ENCODE data around the gene EHMT1. TPM values are rescaled to one million over a fixed set of nuclear protein-coding genes. Genes with fewer than 3 reads are reported as not detected.

Gene EHMT1
- total RNA-seq, 1 donor, result 46.3 TPM

GRCh38 chr9:137688725-137689124 is 69.9 kb downstream of the EHMT1 start:
- H3K36me3 ChIP-seq (ENCODE audit: insufficient read depth, low read length), result no peaks in the 10 kb centered on the region

GRCh38 chr9:137689745-137690529 is 71.1 kb downstream of the EHMT1 start:
- H3K27me3 ChIP-seq (ENCODE audit: insufficient read depth, low read length), result no peaks in the 10 kb centered on the region
- no peak for TF ChIP-seq CTCF (IDR thresholded peaks at IDR 0.05; ENCODE audit: extremely low read depth, low read depth, low read length)
- H3K4me2 ChIP-seq (ENCODE audit: insufficient read depth, low read length), result peak overlapping the region; percentile 5
- H3K79me2 ChIP-seq (ENCODE audit: insufficient read depth, low read length), result peaks cover 79% of the 10 kb centered on the region
- H3K9me3 ChIP-seq (ENCODE audit: low read depth, low read length), result no peaks in the 10 kb centered on the region
- peak overlapping the region; percentile 94 for H3K27ac ChIP-seq (ENCODE audit: low read depth, low read length)
- DNase-seq (ENCODE audit: insufficient read length, low spot score, missing footprints), result peak; percentile 94
- peaks cover 28% of the 10 kb centered on the region for H3K4me1 ChIP-seq (ENCODE audit: insufficient read depth, low read length)
- H3K4me3 ChIP-seq (ENCODE audit: insufficient read depth, low read length), result no peak overlapping the region
- H3K36me3 ChIP-seq (ENCODE audit: insufficient read depth, low read length), result no peaks in the 10 kb centered on the region
- no peak overlapping the region for H2AFZ ChIP-seq (ENCODE audit: low read length)
- peaks cover 55% of the 10 kb centered on the region for H4K20me1 ChIP-seq (ENCODE audit: insufficient read depth, low read length)

More at GRCh38 chr9:137688725-137689124, 69.9 kb downstream of the EHMT1 start:
- no peaks in the 10 kb centered on the region for H3K27me3 ChIP-seq (ENCODE audit: insufficient read depth, low read length)
- peaks cover 28% of the 10 kb centered on the region for H3K4me1 ChIP-seq (ENCODE audit: insufficient read depth, low read length)
- no peak overlapping the region for H3K27ac ChIP-seq (ENCODE audit: low read depth, low read length)
- no peak overlapping the region for H2AFZ ChIP-seq (ENCODE audit: low read length)
- TF ChIP-seq CTCF (IDR thresholded peaks at IDR 0.05; ENCODE audit: extremely low read depth, low read depth, low read length), result no peak
- peak; percentile 27 for DNase-seq (ENCODE audit: insufficient read length, low spot score, missing footprints)
- H3K9me3 ChIP-seq (ENCODE audit: low read depth, low read length), result no peaks in the 10 kb centered on the region
- H4K20me1 ChIP-seq (ENCODE audit: insufficient read depth, low read length), result peaks cover 46% of the 10 kb centered on the region
- no peak overlapping the region for H3K4me2 ChIP-seq (ENCODE audit: insufficient read depth, low read length)
- peaks cover 79% of the 10 kb centered on the region for H3K79me2 ChIP-seq (ENCODE audit: insufficient read depth, low read length)
- no peak overlapping the region for H3K4me3 ChIP-seq (ENCODE audit: insufficient read depth, low read length)

- Histone ChIP-seq H3K36me3 (ENCODE audit: insufficient read depth, low read length) (no peaks in the 10 kb centered on the region), H3K9me3 (ENCODE audit: low read depth, low read length) (no peaks in the 10 kb centered on the region)
- no peak for DNase-seq (ENCODE audit: insufficient read length, low spot score, missing footprints)
These were observed 72.3 kb downstream of the EHMT1 start for GRCh38 chr9:137690930-137691645.

More at GRCh38 chr9:137690930-137691645, 72.3 kb downstream of the EHMT1 start:
- no peaks in the 10 kb centered on the region for H3K27me3 ChIP-seq (ENCODE audit: insufficient read depth, low read length)
- H3K79me2 ChIP-seq (ENCODE audit: insufficient read depth, low read length), result peaks cover 85% of the 10 kb centered on the region
- peaks cover 53% of the 10 kb centered on the region for H4K20me1 ChIP-seq (ENCODE audit: insufficient read depth, low read length)
- TF ChIP-seq CTCF (IDR thresholded peaks at IDR 0.05; ENCODE audit: extremely low read depth, low read depth, low read length), result no peak
- no peak overlapping the region for H3K4me3 ChIP-seq (ENCODE audit: insufficient read depth, low read length)
- peak overlapping the region; percentile 94 for H3K27ac ChIP-seq (ENCODE audit: low read depth, low read length)
- H3K4me1 ChIP-seq (ENCODE audit: insufficient read depth, low read length), result peaks cover 17% of the 10 kb centered on the region
- H2AFZ ChIP-seq (ENCODE audit: low read length), result no peak overlapping the region
- H3K4me2 ChIP-seq (ENCODE audit: insufficient read depth, low read length), result no peak overlapping the region
